A673 (cell line): ENCODE data around the gene GTF2F1.

Experiments
- CTCF ChIP-seq: fragments of 300-800, 200-600 bp; sonication (generic); conservative IDR thresholded peaks from 2 replicates; pipeline ENCODE4 v1.5.1; 2017; ENCODE audit warnings: low read depth, mild to moderate bottlenecking, antibody characterized with exemption, low read length, moderate library complexity, mixed read lengths
- EZH2 ChIP-seq: fragments of 200-600 bp; sonication (generic); IDR thresholded peaks from 2 replicates; pipeline ENCODE4 v1.6.1; 2017; ENCODE audit warnings: borderline replicate concordance, low read depth, mild to moderate bottlenecking, mixed read lengths, antibody characterized with exemption, low read length; ENCODE audit not compliant: poor library complexity, severe bottlenecking

DNA sequence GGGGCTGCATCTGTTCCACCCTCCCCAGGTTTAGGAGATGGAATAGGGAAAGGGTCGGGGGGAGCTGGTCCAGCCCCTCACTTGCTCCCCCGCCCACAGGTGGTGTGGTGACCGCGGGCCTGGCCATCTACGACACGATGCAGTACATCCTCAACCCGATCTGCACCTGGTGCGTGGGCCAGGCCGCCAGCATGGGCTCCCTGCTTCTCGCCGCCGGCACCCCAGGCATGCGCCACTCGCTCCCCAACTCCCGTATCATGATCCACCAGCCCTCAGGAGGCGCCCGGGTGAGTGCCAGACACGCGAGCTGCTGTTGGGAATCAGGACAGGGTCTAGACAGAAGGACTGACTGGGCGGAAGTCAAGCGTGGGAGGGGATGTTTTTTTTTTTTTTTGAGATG is 28.6 kb downstream of the GTF2F1 start:
- TF ChIP-seq CTCF (no peak), EZH2 (no peak)
